Esophagus (tissue), 2 donors: ENCODE measurements around the gene EHBP1L1. TPM values are rescaled to one million over a fixed set of nuclear protein-coding genes. Genes with fewer than 3 reads are reported as not detected.

Experiments
- H3K27ac ChIP-seq, 2 donors: one replicate each; pipeline ENCODE4 v1.5.1; 2013; ENCODE audit warnings: low read depth in 2 of 2, mild to moderate bottlenecking in 2 of 2, inconsistent platforms in 1 of 2, low read length in 1 of 2, moderate library complexity in 1 of 2
- H3K27me3 ChIP-seq, 2 donors: one replicate each; pipeline ENCODE4 v1.6.1; 2013; ENCODE audit warnings: low read length in 2 of 2, control low read depth in 1 of 2, mild to moderate bottlenecking in 1 of 2; ENCODE audit not compliant: insufficient read depth in 2 of 2, control insufficient read depth in 1 of 2
- H3K36me3 ChIP-seq, 2 donors: one replicate each; pipeline ENCODE4 v1.6.1; 2013; ENCODE audit warnings: low read length in 1 of 2; ENCODE audit not compliant: control insufficient read depth in 2 of 2, insufficient read depth in 2 of 2
- H3K4me1 ChIP-seq, 2 donors: one replicate each; pipeline ENCODE4 v1.6.1; 2013; ENCODE audit warnings: low read length in 1 of 2; ENCODE audit not compliant: control insufficient read depth in 2 of 2, insufficient read depth in 2 of 2
- H3K4me3 ChIP-seq, 2 donors: one replicate each; pipeline ENCODE4 v1.5.1; 2013; ENCODE audit warnings: low read length in 2 of 2, mild to moderate bottlenecking in 2 of 2, low read depth in 1 of 2, moderate library complexity in 1 of 2
- H3K9me3 ChIP-seq, 2 donors: one replicate each; pipeline ENCODE4 v1.6.1; 2013; ENCODE audit warnings: mild to moderate bottlenecking in 2 of 2, low read depth in 1 of 2, low read length in 1 of 2, moderate library complexity in 1 of 2; ENCODE audit not compliant: control insufficient read depth in 2 of 2, insufficient read depth in 1 of 2
- WGBS, 2 donors: extraction: QIAGEN DNeasy Blood & Tissue Kit; methylation state at CpG; one replicate each; pipeline ENCODE4 v1.1.7; 2013; 5-methylcytosine and 5-hydroxymethylcytosine counted together
- polyA plus RNA-seq, 2 donors: library from polyadenylated mRNA; stranded (reverse); fragments of 200-250 nt; gene quantifications; one replicate each; pipeline ENCODE4 v1.2.3, GENCODE V29; 2013
- donor health status: healthy with polysubstance abuse.
- donor health status: Bipolar disorder and iron deficiency.

EHBP1L1 gene
- polyA plus RNA-seq, 2 donors, result 54.4 to 61.6 TPM

DNA sequence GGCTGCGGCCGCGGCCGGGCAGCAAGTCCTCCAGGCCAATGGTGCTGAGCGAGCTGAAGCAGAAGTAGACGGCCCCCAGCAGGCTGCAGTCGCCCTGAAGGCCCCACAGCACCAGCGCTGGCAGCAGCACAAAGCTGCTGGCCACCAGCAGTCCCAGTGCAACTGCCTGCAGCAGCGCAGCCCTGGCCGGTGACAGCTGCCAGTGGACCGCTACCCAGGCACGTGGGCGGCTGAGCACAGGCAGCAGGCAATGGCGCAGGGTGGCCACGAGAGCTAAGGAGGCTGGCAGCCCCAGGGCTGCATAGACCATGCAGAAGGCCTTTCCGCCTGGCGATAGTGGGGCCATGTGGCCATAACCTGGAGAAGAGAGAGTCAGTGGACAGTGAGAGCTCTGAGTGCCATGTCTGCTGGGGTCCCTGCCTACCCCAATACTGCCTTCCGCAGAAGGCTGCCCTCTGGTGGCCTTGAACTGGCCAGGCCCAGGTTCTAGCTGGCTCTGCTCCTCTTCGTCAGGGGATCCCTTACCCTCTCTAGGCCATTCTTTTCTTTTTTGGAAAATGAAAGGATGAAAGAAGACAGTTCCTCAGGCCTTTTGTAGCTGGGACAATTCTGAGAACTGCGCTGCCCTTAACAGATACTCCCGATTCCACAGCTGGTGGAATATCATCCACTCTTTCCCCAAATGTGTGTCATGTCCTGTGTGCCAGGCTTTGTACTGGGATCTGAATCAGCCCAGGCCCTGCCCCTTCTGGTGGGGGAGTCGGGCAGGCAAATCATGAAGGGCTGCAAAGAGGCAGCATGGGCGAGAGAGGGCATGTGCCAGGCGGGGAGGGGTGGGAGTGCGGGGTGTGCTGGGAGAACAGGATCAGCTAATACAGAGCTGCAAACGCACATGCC is 17.9 kb downstream of the EHBP1L1 start:
- Histone ChIP-seq H3K4me1 (peaks cover 10 to 32% of the 10 kb centered on the region in 2 donors), H3K36me3 (peaks cover 12 to 33% of the 10 kb centered on the region in 2 donors), H3K4me3 (no peak overlapping the region), H3K27ac (peak overlapping the region; percentile 16 to 79), H3K27me3 (no peaks in the 10 kb centered on the region), H3K9me3 (no peaks in the 10 kb centered on the region)
- WGBS, 2 donors, result 60 to 73% methylated on average over 26 of the region's 26 CpGs

DNA sequence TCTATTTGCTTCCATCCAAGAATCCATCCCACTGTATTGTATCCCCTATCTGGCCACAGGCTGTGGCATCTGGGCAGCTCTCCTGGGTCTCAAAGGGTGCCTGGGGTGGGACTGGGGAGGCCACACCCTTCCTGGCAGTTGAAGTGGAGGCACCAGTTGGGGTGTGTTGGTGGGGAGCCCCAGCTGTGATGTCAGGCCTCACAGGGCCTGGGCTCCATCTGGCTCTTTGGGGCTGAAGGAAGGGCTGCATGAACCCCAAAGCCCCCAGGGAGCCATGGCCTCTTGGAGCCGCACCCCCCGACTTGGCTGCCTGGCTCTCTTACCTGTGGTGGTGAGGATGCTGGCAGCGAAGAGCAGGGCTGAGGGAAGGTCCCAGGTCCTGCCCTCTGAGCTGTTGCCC is 19.3 kb downstream of the EHBP1L1 start:
- Histone ChIP-seq H3K36me3 (peaks cover 13 to 36% of the 10 kb centered on the region in 2 donors), H3K9me3 (no peaks in the 10 kb centered on the region), H3K4me1 (peaks cover 10 to 32% of the 10 kb centered on the region in 2 donors), H3K4me3 (peak overlapping the region in 1 of 2 donors; percentile 10), H3K27ac (peak overlapping the region in 1 of 2 donors; percentile 81), H3K27me3 (no peaks in the 10 kb centered on the region)
- WGBS, 2 donors, result 48 to 49% methylated on average over 3 of the region's 3 CpGs

DNA sequence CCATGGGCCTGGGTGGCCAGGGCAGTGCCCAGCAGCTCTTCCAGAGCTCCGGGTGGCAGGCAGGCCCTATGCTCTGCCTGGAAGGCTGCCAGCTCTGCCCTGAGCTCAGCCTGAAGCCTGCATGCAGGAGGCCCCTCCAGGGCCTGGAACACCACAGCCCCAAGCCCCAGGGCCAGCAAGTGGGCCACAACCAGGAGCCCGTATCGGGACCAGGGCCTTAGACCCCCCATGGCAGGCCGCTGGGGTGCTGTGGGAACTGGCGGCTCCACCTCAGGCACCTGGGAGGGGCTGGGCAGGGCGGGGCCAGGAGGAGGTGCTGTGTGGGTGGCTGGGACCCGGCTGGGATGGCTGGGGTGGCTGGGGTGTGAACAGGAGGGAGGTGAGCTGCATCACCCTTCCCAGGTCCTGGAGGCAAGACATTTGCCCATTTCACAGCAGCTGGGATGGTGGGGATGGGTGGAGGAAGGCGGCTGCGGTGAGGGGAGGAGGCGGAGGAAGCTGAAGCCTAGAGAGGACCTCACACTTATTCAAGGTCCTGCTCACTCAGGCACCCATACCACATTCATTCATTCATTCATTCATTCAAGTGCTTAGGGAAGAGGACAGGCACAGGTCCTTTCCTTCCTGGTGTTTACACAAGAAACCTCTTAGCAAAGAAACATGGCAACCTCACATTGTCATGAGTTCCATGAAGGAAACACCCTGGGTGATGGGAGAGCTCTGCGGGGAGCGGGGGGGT is 19.9 kb downstream of the EHBP1L1 start, which contains the start of gene KCNK7:
Gene KCNK7, minus strand, starts transcription at position 258 of the 739 bp plus-strand sequence. Its CDS starts 28 bp downstream, at position 230.
- 52 to 54% methylated on average over 12 of the region's 12 CpGs for WGBS, 2 donors
- H3K4me1 ChIP-seq, result peaks cover 10 to 32% of the 10 kb centered on the region in 2 donors
- H3K27me3 ChIP-seq, result no peaks in the 10 kb centered on the region
- H3K9me3 ChIP-seq, result no peaks in the 10 kb centered on the region
- peak within 1 kb of the TSS in 1 of 2 donors; percentile 81 for H3K27ac ChIP-seq
- H3K4me3 ChIP-seq, result peak within 1 kb of the TSS in 1 of 2 donors; percentile 10
- peaks cover 13 to 33% of the 10 kb centered on the region in 2 donors for H3K36me3 ChIP-seq

- Histone ChIP-seq H3K27ac (no peak overlapping the region), H3K4me1 (peaks cover 10 to 32% of the 10 kb centered on the region in 2 donors), H3K9me3 (no peaks in the 10 kb centered on the region), H3K36me3 (peaks cover 13 to 33% of the 10 kb centered on the region in 2 donors), H3K27me3 (no peaks in the 10 kb centered on the region), H3K4me3 (no peak overlapping the region)
- 75 to 78% methylated on average over 6 of the region's 6 CpGs for WGBS, 2 donors
Observed at GRCh38 chr11:65596520-65596919, 20.7 kb downstream of the EHBP1L1 start.

- Histone ChIP-seq H3K9me3 (no peaks in the 10 kb centered on the region), H3K27ac (no peak overlapping the region), H3K27me3 (no peaks in the 10 kb centered on the region), H3K36me3 (peaks cover 13 to 23% of the 10 kb centered on the region in 2 donors), H3K4me3 (no peak overlapping the region), H3K4me1 (peaks cover 10 to 19% of the 10 kb centered on the region in 2 donors)
- 88 to 89% methylated on average over 16 of the region's 16 CpGs for WGBS, 2 donors
Observed at GRCh38 chr11:65598258-65598699, 22.4 kb downstream of the EHBP1L1 start.

- Histone ChIP-seq H3K4me1 (peaks cover 7 to 10% of the 10 kb centered on the region in 2 donors), H3K9me3 (no peaks in the 10 kb centered on the region), H3K27ac (no peak overlapping the region), H3K4me3 (no peak overlapping the region), H3K36me3 (peaks cover 13 to 26% of the 10 kb centered on the region in 2 donors), H3K27me3 (no peaks in the 10 kb centered on the region)
- 82 to 88% methylated on average over 48 to 49 of the region's 49 CpGs for WGBS, 2 donors
Observed at GRCh38 chr11:65599216-65599954, 23.5 kb downstream of the EHBP1L1 start.

DNA sequence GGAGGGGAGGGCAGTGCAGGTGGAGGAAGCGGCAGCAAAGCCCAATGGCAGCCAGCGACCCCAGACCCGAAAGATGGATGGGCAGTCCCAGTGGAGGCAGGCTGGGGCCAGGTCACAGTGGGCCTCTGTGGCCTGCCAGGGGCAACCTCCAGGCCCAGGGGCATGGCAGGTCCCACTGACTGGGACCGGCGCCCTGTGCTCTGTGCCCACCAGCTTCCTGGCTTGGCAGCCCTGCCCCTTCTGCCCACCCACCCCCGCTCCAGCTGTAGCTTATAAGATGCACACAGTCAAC is 24.0 kb downstream of the EHBP1L1 start:
- Histone ChIP-seq H3K4me3 (no peak overlapping the region), H3K36me3 (peaks cover 17 to 31% of the 10 kb centered on the region in 2 donors), H3K27ac (no peak overlapping the region), H3K9me3 (no peaks in the 10 kb centered on the region), H3K4me1 (peaks cover 7 to 8% of the 10 kb centered on the region in 2 donors), H3K27me3 (no peaks in the 10 kb centered on the region)
- WGBS, 2 donors, result 93 to 98% methylated on average over 6 of the region's 6 CpGs

GRCh38 chr11:65604258-65604657 is 28.4 kb downstream of the EHBP1L1 start:
- H3K27me3 ChIP-seq, result no peaks in the 10 kb centered on the region
- no peak overlapping the region for H3K27ac ChIP-seq
- no peaks in the 10 kb centered on the region for H3K9me3 ChIP-seq
- H3K4me3 ChIP-seq, result no peak overlapping the region
- 94 to 95% methylated on average over 1 of the region's 1 CpG for WGBS, 2 donors
- H3K4me1 ChIP-seq, result peaks cover 7 to 10% of the 10 kb centered on the region in 2 donors
- peaks cover 7 to 32% of the 10 kb centered on the region in 2 donors for H3K36me3 ChIP-seq
